ES-I3 (cell line): Measurements from ENCODE around the gene CSTA.

ENCODE experiments used
- H3K36me3 ChIP-seq: 2 replicates; pipeline ENCODE4 v1.6.1; 2013; ENCODE audit warnings: mild to moderate bottlenecking, low read length, control low read depth, moderate library complexity; ENCODE audit not compliant: insufficient read depth
- H3K4me1 ChIP-seq: 2 replicates; pipeline ENCODE4 v1.6.1; 2013; ENCODE audit warnings: mild to moderate bottlenecking, control low read depth, low read length; ENCODE audit not compliant: insufficient read depth
- H3K9ac ChIP-seq: 2 replicates; pipeline ENCODE4 v1.6.1; 2013; ENCODE audit warnings: low read depth, mild to moderate bottlenecking, low read length, moderate library complexity
- H3K9me3 ChIP-seq: 2 replicates; pipeline ENCODE4 v1.6.1; 2013; ENCODE audit warnings: mild to moderate bottlenecking, low read length, moderate library complexity; ENCODE audit not compliant: control insufficient read depth, insufficient read depth

CSTA gene

GRCh38 chr3:122382888-122383666, 58.0 kb downstream of the CSTA start, which contains the start of gene MIX23:
TSS of gene MIX23 (minus strand) at chr3:122383231. CDS start at chr3:122383224, 7 bp downstream.
- no peaks in the 10 kb centered on the region for H3K9me3 ChIP-seq
- H3K4me1 ChIP-seq: no peaks in the 10 kb centered on the region
- peak within 1 kb of the TSS; percentile 62 for H3K9ac ChIP-seq
- H3K36me3 ChIP-seq: no peaks in the 10 kb centered on the region

GRCh38 chr3:122383771-122384697, 59.0 kb downstream of the CSTA start, which contains the start of gene FAM162A:
TSS of gene FAM162A (plus strand) at chr3:122384182. CDS start at chr3:122384266, 84 bp downstream.
- no peaks in the 10 kb centered on the region for H3K36me3 ChIP-seq
- H3K4me1 ChIP-seq: no peaks in the 10 kb centered on the region
- H3K9me3 ChIP-seq: no peaks in the 10 kb centered on the region
- peak within 1 kb of the TSS; percentile 62 for H3K9ac ChIP-seq

- H3K4me1 ChIP-seq: no peaks in the 10 kb centered on the region
- H3K36me3 ChIP-seq: no peaks in the 10 kb centered on the region
- H3K9me3 ChIP-seq: no peaks in the 10 kb centered on the region
- H3K9ac ChIP-seq: no peak overlapping the region
Observed at GRCh38 chr3:122387709-122388108, 62.7 kb downstream of the CSTA start.

GRCh38 chr3:122389197-122389596, 64.1 kb downstream of the CSTA start:
- H3K4me1 ChIP-seq: peaks cover 9% of the 10 kb centered on the region; the same call in 1 of the 2 replicates
- no peaks in the 10 kb centered on the region for H3K9me3 ChIP-seq
- no peak overlapping the region for H3K9ac ChIP-seq
- no peaks in the 10 kb centered on the region for H3K36me3 ChIP-seq

GRCh38 chr3:122389892-122390291, 64.8 kb downstream of the CSTA start:
- Histone ChIP-seq H3K4me1 (peaks cover 10% of the 10 kb centered on the region; the same call in 1 of the 2 replicates), H3K36me3 (no peaks in the 10 kb centered on the region), H3K9me3 (no peaks in the 10 kb centered on the region), H3K9ac (no peak overlapping the region)

GRCh38 chr3:122390665-122391064, 65.6 kb downstream of the CSTA start:
- H3K4me1 ChIP-seq: peaks cover 11% of the 10 kb centered on the region; the same call in 1 of the 2 replicates
- no peaks in the 10 kb centered on the region for H3K36me3 ChIP-seq
- no peaks in the 10 kb centered on the region for H3K9me3 ChIP-seq
- H3K9ac ChIP-seq: no peak overlapping the region
